A673 (cell line): ENCODE results near the gene ZC3HAV1. TPM values are rescaled to one million over a fixed set of nuclear protein-coding genes. Genes with fewer than 3 reads are reported as not detected.
A peak's percentile ranks its signal among the peaks of the same experiment; 100 is the strongest.

Experiments
- BruUV-seq: library from RNA; stranded (reverse); fragments of 400-500 nt; replicated peaks from 2 replicates; lab custom pipeline; 2021; lab: Mats Ljungman, UMichigan
- CTCF ChIA-PET: fragments of 300-600 bp; sonication (Branson Sonifier 250); formaldehyde crosslinking; loops from one replicate; lab custom pipeline; 2022; ENCODE audit warnings: antibody characterized with exemption; lab: Charles Lee
- POLR2A ChIA-PET: fragments of 300-600 bp; sonication (Branson Sonifier 250); formaldehyde crosslinking; loops from one replicate; lab custom pipeline; 2022; ENCODE audit warnings: antibody characterized with exemption; ENCODE audit not compliant: low non-redundant PET; lab: Charles Lee
- DNase-seq: peaks from one replicate; pipeline ENCODE4 v3.0.0-alpha.2; 2015; ENCODE audit warnings: low spot score
- H3K27ac ChIP-seq: fragments of 200-600 bp; sonication (generic); 2 replicates; pipeline ENCODE4 v1.5.1; 2016; ENCODE audit warnings: mixed run types, low read depth, mild to moderate bottlenecking, mixed read lengths, antibody characterized with exemption, low read length; ENCODE audit not compliant: poor library complexity, severe bottlenecking
- H3K27me3 ChIP-seq: fragments of 200-600 bp; sonication (generic); replicated peaks from 2 replicates; pipeline ENCODE4 v1.6.1; 2017; ENCODE audit warnings: mixed run types, low read depth, mild to moderate bottlenecking, mixed read lengths, antibody characterized with exemption, low read length; ENCODE audit not compliant: insufficient read depth, poor library complexity
- H3K36me3 ChIP-seq: fragments of 200-600 bp; sonication (generic); 2 replicates; pipeline ENCODE4 v1.6.1; 2016; ENCODE audit warnings: mixed run types, mild to moderate bottlenecking, mixed read lengths, antibody characterized with exemption, low read length; ENCODE audit not compliant: insufficient read depth, poor library complexity, severe bottlenecking
- H3K4me1 ChIP-seq: fragments of 200-600 bp; sonication (generic); 2 replicates; pipeline ENCODE4 v1.6.1; 2017; ENCODE audit warnings: mixed run types, mild to moderate bottlenecking, mixed read lengths, antibody characterized with exemption, low read length; ENCODE audit not compliant: insufficient read depth, poor library complexity, severe bottlenecking
- H3K4me3 ChIP-seq: fragments of 200-600 bp; sonication (generic); 2 replicates; pipeline ENCODE4 v1.5.1; 2016; ENCODE audit warnings: low read depth, mixed run types, mild to moderate bottlenecking, mixed read lengths, low read length; ENCODE audit not compliant: poor library complexity, severe bottlenecking
- H3K9me3 ChIP-seq: fragments of 200-600 bp; sonication (generic); 2 replicates; pipeline ENCODE4 v1.6.1; 2016; ENCODE audit warnings: mixed run types, low read depth, mild to moderate bottlenecking, mixed read lengths, antibody characterized with exemption, low read length; ENCODE audit not compliant: poor library complexity, severe bottlenecking
- EZH2 ChIP-seq: fragments of 200-600 bp; sonication (generic); IDR thresholded peaks from 2 replicates; pipeline ENCODE4 v1.6.1; 2017; ENCODE audit warnings: borderline replicate concordance, low read depth, mild to moderate bottlenecking, mixed read lengths, antibody characterized with exemption, low read length; ENCODE audit not compliant: poor library complexity, severe bottlenecking
- intact Hi-C: fragments of 100-400 bp; cut with micrococcal nuclease; formaldehyde crosslinking; loops from one replicate; pipeline ENCODE4 v1.10.0; 2022; ENCODE audit not compliant: unreplicated experiment
- total RNA-seq: library from RNA; stranded (reverse); gene quantifications from 2 replicates; pipeline ENCODE4 v1.2.3, GENCODE V29; 2021
- TF ChIP-seq, protein P1 (sequence below): fragments of 300-800, 200-600 bp; sonication (generic); conservative IDR thresholded peaks from 2 replicates; pipeline ENCODE4 v1.5.1; 2017; ENCODE audit warnings: low read depth, mild to moderate bottlenecking, antibody characterized with exemption, low read length, moderate library complexity, mixed read lengths

Gene ZC3HAV1
- total RNA-seq, 1 experiment from 2014 or later: 16.9 TPM

DNA sequence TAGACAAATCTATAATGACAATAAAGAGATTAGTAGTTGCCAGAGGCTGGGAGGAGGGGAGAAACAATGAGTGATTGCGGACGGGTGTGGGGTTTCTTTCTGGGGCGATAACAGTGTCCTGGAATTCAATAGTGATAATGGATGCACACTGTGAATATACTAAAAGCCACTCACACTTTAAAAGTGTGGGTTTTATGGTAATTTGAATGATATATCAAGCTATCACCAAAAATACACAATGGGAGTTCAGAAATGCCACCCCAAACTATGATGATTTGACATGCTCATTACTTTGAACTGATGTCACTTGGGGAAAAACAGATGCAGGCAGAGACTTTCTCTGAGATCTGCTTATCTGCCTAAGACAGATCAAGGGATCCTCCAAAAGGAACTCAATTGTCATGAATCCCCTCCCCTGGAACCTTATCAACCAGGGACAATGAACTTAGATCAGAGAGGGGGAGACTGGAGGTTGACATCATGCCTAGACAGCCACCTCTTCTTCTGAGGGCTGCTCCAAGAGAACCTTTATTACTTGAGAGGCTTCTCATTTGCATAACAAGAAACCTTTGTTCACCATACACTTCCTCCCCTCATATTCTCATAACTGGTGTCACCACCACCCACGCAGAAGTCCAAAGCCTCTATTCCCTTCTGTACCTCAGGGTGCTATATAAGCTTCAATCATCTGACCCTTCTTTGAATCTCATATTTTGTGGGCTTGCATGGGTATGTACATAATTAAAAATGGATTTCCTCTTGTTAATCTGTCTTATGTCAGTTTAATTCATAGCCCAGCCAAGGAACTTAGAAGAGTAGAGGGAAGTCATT lies 14.8 kb upstream of the ZC3HAV1 start:
- no peaks in the 10 kb centered on the region for H3K9me3 ChIP-seq
- ChIA-PET CTCF (no interaction called here), POLR2A (no interaction called here)
- BruUV-seq: no TSS peak
- H3K4me3 ChIP-seq: no peak overlapping the region
- TF ChIP-seq EZH2: no peak
- TF ChIP-seq, protein P1, sequence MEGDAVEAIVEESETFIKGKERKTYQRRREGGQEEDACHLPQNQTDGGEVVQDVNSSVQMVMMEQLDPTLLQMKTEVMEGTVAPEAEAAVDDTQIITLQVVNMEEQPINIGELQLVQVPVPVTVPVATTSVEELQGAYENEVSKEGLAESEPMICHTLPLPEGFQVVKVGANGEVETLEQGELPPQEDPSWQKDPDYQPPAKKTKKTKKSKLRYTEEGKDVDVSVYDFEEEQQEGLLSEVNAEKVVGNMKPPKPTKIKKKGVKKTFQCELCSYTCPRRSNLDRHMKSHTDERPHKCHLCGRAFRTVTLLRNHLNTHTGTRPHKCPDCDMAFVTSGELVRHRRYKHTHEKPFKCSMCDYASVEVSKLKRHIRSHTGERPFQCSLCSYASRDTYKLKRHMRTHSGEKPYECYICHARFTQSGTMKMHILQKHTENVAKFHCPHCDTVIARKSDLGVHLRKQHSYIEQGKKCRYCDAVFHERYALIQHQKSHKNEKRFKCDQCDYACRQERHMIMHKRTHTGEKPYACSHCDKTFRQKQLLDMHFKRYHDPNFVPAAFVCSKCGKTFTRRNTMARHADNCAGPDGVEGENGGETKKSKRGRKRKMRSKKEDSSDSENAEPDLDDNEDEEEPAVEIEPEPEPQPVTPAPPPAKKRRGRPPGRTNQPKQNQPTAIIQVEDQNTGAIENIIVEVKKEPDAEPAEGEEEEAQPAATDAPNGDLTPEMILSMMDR: no peak
- peak; percentile 7 for DNase-seq
- no peaks in the 10 kb centered on the region for H3K36me3 ChIP-seq
- no peak overlapping the region for H3K27ac ChIP-seq
- intact Hi-C loops: no loop called here
- no peaks in the 10 kb centered on the region for H3K27me3 ChIP-seq
- peaks cover 3% of the 10 kb centered on the region for H3K4me1 ChIP-seq

DNA sequence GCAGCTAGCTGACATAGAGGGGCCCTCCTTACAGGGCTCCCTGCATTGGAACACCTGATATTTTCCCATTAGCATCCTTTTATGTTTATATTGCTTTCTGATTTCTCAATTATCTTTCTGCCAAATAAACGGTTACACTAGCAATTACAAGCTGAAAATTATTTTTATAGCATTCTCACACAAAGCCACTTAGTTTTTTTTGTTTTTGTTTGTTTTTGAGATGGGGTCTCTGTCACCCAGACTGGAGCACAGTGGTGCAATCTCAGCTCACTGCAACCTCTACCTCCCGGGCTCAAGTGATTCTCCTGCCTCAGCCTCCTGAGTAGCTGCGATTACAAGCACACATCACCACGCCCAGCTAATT lies 9.9 kb upstream of the ZC3HAV1 start:
- intact Hi-C loops: no loop called here
- Histone ChIP-seq H3K36me3 (no peaks in the 10 kb centered on the region), H3K4me3 (no peak overlapping the region), H3K27ac (no peak overlapping the region), H3K4me1 (peaks cover under 1% of the 10 kb centered on the region), H3K27me3 (no peaks in the 10 kb centered on the region), H3K9me3 (no peaks in the 10 kb centered on the region)
- TF ChIP-seq EZH2: no peak
- TF ChIP-seq, protein P1: no peak
- BruUV-seq: no TSS peak
- POLR2A ChIA-PET: no interaction called here
- CTCF ChIA-PET: no interaction called here
- no peak for DNase-seq

DNA sequence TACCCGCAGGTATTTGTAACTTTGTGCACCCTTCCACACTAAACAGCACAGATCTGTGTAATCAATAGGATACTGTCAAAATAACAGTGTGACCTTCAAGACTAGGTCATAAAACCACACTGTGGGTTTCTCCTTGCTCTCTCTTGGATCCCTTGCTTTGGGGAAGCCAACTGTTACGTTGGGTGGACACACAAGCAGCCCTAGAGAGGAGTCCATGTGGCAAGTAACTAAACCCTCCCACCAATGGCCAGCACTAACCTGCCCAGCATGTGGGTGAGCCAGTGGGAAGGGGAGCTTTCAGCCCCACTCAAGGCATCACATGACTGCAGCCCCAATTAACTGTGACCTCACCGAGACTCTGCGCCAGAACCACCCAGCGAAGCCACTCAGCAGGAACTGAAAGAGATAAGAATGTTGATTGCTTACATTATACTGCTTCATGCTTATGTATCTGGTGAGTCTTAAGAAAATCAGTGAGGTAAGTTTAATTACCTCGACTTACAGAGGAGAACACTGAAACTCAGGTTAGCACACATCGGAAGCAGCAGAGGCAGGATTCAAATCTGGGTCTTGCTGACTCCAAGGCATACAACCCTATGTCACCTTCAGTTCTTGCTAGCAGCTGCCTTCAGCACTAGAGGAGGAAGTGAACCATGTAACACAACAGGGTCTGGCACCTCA lies 9.4 kb upstream of the ZC3HAV1 start:
- no TSS peak for BruUV-seq
- no peak overlapping the region for H3K4me3 ChIP-seq
- no peak for DNase-seq
- H3K4me1 ChIP-seq: no peaks in the 10 kb centered on the region
- H3K27ac ChIP-seq: no peak overlapping the region
- no peaks in the 10 kb centered on the region for H3K27me3 ChIP-seq
- no peaks in the 10 kb centered on the region for H3K9me3 ChIP-seq
- intact Hi-C loops: no loop called here
- ChIA-PET CTCF (no interaction called here), POLR2A (no interaction called here)
- H3K36me3 ChIP-seq: no peaks in the 10 kb centered on the region
- TF ChIP-seq, protein P1: no peak
- TF ChIP-seq EZH2: no peak
